HepG2 (cell line): ENCODE results near the gene CEP164. TPM values are rescaled to one million over a fixed set of nuclear protein-coding genes. Genes with fewer than 3 reads are reported as not detected.
A peak's percentile ranks its signal among the peaks of the same experiment; 100 is the strongest.

Experiments
- ATAC-seq: fragments of 200-7000 bp; cut with Tn5 transposase; 3 replicates; pipeline ENCODE4 v1.9.1; 2020; ENCODE audit warnings: mild to moderate bottlenecking, moderate library complexity
- BruUV-seq: library from RNA; stranded (reverse); fragments of 400-500 nt; replicated peaks from 2 replicates; lab custom pipeline; 2021; lab: Mats Ljungman, UMichigan
- CTCF ChIA-PET: fragments of 300-600 bp; formaldehyde crosslinking; extraction: SDS; loops from one replicate; lab custom pipeline; 2021; ENCODE audit warnings: low total read pairs, inconsistent platforms, low intra/inter-chr PET ratio; lab: Yijun Ruan, JAX
- POLR2A ChIA-PET: fragments of 350-600 bp; sonication (Branson Sonifier 250); formaldehyde crosslinking; loops from one replicate; lab custom pipeline; 2020; ENCODE audit warnings: antibody characterized with exemption, inconsistent platforms; lab: Yijun Ruan, JAX
- DNase-seq: peaks from one replicate; pipeline ENCODE4 v3.0.0-alpha.2; 2015; ENCODE audit warnings: low spot score
- FAIRE-seq: peaks from 3 replicates; lab custom pipeline; 2011; peaks lifted over from hg19 to GRCh38; lab: Jason Lieb, UNC
- H2AFZ ChIP-seq: one replicate; pipeline ENCODE4 v1.6.1; 2011; ENCODE audit warnings: low read length, inconsistent platforms
- H3K27ac ChIP-seq: fragments of 300-600 bp; 3 replicates; pipeline ENCODE4 v1.8.0; 2011; ENCODE audit warnings: mixed run types, mild to moderate bottlenecking, mixed read lengths, low read length, inconsistent platforms; ENCODE audit not compliant: insufficient read depth; ENCODE audit errors: extremely low read length
- H3K27me3 ChIP-seq, 2 experiments: fragments of 200-600 bp in 1 of 2; 2 replicates in 1 of 2; 3 replicates in 1 of 2; pipeline versions ENCODE4 v1.6.0 to v1.8.0; 2011; ENCODE audit warnings: low read length in 2 of 2, mild to moderate bottlenecking in 2 of 2, moderate library complexity in 2 of 2, inconsistent platforms in 1 of 2; ENCODE audit not compliant: insufficient read depth in 2 of 2, control insufficient read depth in 1 of 2
- H3K36me3 ChIP-seq, 2 experiments: fragments of 200-600 bp in 1 of 2; replicated peaks in 1 of 2; 2 replicates in 1 of 2; 3 replicates in 1 of 2; pipeline versions ENCODE4 v1.5.1 to v1.8.0; 2011; ENCODE audit warnings: low read length in 2 of 2, inconsistent platforms in 1 of 2; ENCODE audit not compliant: insufficient read depth in 2 of 2, control insufficient read depth in 1 of 2
- H3K4me1 ChIP-seq: 2 replicates; pipeline ENCODE4 v1.5.1; 2012; ENCODE audit warnings: low read length, inconsistent platforms; ENCODE audit not compliant: insufficient read depth
- H3K4me2 ChIP-seq: 2 replicates; pipeline ENCODE4 v1.6.0; 2011; ENCODE audit warnings: low read depth, low read length, inconsistent platforms
- H3K4me3 ChIP-seq, 3 experiments: fragments of 200-600 bp in 1 of 3; sonication (generic), shearing (Covaris generic) in 1 of 3; replicated peaks in 1 of 3; 2 replicates each; pipeline ENCODE4 v1.5.1; 2011 to 2016; ENCODE audit warnings: low read length in 3 of 3, inconsistent platforms in 2 of 3, low read depth in 2 of 3, mild to moderate bottlenecking in 2 of 3, control low read depth in 1 of 3, mixed read lengths in 1 of 3; ENCODE audit not compliant: insufficient read depth in 1 of 3
- H3K79me2 ChIP-seq: one replicate; pipeline ENCODE4 v1.6.1; 2011; ENCODE audit warnings: low read length, inconsistent platforms; ENCODE audit not compliant: insufficient read depth
- H3K9ac ChIP-seq: 2 replicates; pipeline ENCODE4 v1.6.0; 2011; ENCODE audit warnings: mild to moderate bottlenecking, low read depth, low read length, inconsistent platforms; ENCODE audit not compliant: insufficient read depth
- H3K9me3 ChIP-seq: 2 replicates; pipeline ENCODE4 v1.5.1; 2012; ENCODE audit warnings: mild to moderate bottlenecking, low read length
- H4K20me1 ChIP-seq: 2 replicates; pipeline ENCODE4 v1.6.0; 2011; ENCODE audit warnings: inconsistent platforms, mild to moderate bottlenecking, low read length, moderate library complexity; ENCODE audit not compliant: insufficient read depth
- ATRX ChIP-seq: sonication (generic); formaldehyde crosslinking; IDR thresholded peaks from 2 replicates; pipeline ENCODE4 v1.4.0; 2020; ENCODE audit warnings: missing genetic modification reagents, borderline replicate concordance
- BCL3 ChIP-seq: sonication (generic); formaldehyde crosslinking; IDR thresholded peaks from 2 replicates; pipeline ENCODE4 v1.5.1; 2020; ENCODE audit warnings: mild to moderate bottlenecking, missing genetic modification reagents, moderate library complexity
- CEBPG ChIP-seq: IDR thresholded peaks from 2 replicates; pipeline ENCODE4 v1.6.1; 2016
- GATAD2A ChIP-seq: IDR thresholded peaks from 2 replicates; pipeline ENCODE4 v1.6.1; 2016
- HNF4A ChIP-seq: sonication (generic); formaldehyde crosslinking; IDR thresholded peaks from 2 replicates; pipeline ENCODE4 v1.4.0; 2020; ENCODE audit warnings: missing genetic modification reagents
- MNT ChIP-seq: fragments of 450-650 bp; IDR thresholded peaks from 2 replicates; pipeline ENCODE4 v1.6.1; 2016
- POLR2AphosphoS5 ChIP-seq: IDR thresholded peaks from 2 replicates; pipeline ENCODE4 v1.6.1; 2012; ENCODE audit warnings: low read depth, low read length
- PRDM15 ChIP-seq: sonication (generic); formaldehyde crosslinking; IDR thresholded peaks from 2 replicates; pipeline ENCODE4 v1.4.0; 2020; ENCODE audit warnings: missing genetic modification reagents
- SALL2 ChIP-seq: sonication (generic); formaldehyde crosslinking; IDR thresholded peaks from 2 replicates; pipeline ENCODE4 v1.8.1; 2023; ENCODE audit warnings: mild to moderate bottlenecking, missing genetic modification reagents, inconsistent platforms
- STAT5B ChIP-seq: sonication (generic); formaldehyde crosslinking; IDR thresholded peaks from 2 replicates; pipeline ENCODE4 v1.4.0; 2020; ENCODE audit warnings: missing genetic modification reagents
- ZNF263 ChIP-seq: sonication (generic); formaldehyde crosslinking; IDR thresholded peaks from 2 replicates; pipeline ENCODE4 v1.4.0; 2020; ENCODE audit warnings: missing genetic modification reagents
- ZNF709 ChIP-seq: sonication (generic); formaldehyde crosslinking; IDR thresholded peaks from 2 replicates; pipeline ENCODE4 v1.5.0; 2020; ENCODE audit warnings: mild to moderate bottlenecking, missing genetic modification reagents
- ZNF773 ChIP-seq: sonication (generic); formaldehyde crosslinking; IDR thresholded peaks from 2 replicates; pipeline ENCODE4 v1.4.0; 2020; ENCODE audit warnings: missing genetic modification reagents, borderline replicate concordance
- WGBS: methylation state at CpG from one replicate; pipeline ENCODE4 v1.1.6; 2017; ENCODE audit warnings: low lambda C conversion rate; 5-methylcytosine and 5-hydroxymethylcytosine counted together
- in situ Hi-C: cut with HindIII; loops from 2 replicates; pipeline ENCODE4 v1.10.0; 2017; ENCODE audit warnings: low pct_unique_long_range_greater_than_20kb; ENCODE audit not compliant: extremely low pct_ligation_motif_present
- intact Hi-C: fragments of 100-400 bp; cut with micrococcal nuclease; formaldehyde crosslinking; loops from one replicate; pipeline ENCODE4 v1.10.0; 2022; ENCODE audit not compliant: unreplicated experiment
- polyA plus RNA-seq, 8 experiments: library from polyadenylated mRNA; depleted of rRNA in 3 of 8; stranded (reverse) in 7 of 8; unstranded in 1 of 8; fragments of >200 nt; fragmentation: Illumina TruSeq in 4 of 8; extraction: Trizol in 4 of 8; gene quantifications; 2 replicates each; pipeline versions ENCODE4 v1.2.1 to v1.2.3, GENCODE V29; 2011 to 2016; ENCODE audit warnings: low read depth in 4 of 8, missing spikeins in 1 of 8, mixed read lengths in 1 of 8; ENCODE audit not compliant: insufficient read depth in 1 of 8
- total RNA-seq, 5 experiments: library from RNA; depleted of rRNA; stranded (reverse); fragments of >200 nt; fragmentation: Illumina TruSeq; extraction: Trizol; gene quantifications; 2 replicates each; pipeline ENCODE4 v1.2.3, GENCODE V29; 2016; ENCODE audit warnings: low read depth in 1 of 5

The CEP164 gene
- total and polyA plus RNA-seq, 2 of the 13 experiments (the other 11 are each of a cell fraction or from before 2014, with no cell fraction given), result 11.4 to 15.2 TPM

GRCh38 chr11:117309310-117309709, 18.3 kb upstream of the CEP164 start:
- ChIA-PET POLR2A (interaction anchor here (0.8 to 1.5 kb wide), 3 partner anchors 9 to 10 kb away, joined by 3 to 5 read pairs (median 3); no protein-coding TSS in a partner anchor), CTCF (no interaction called here)
- Histone ChIP-seq H3K27ac (no peak overlapping the region), H3K9ac (no peak overlapping the region), H3K4me1 (peaks cover 32% of the 10 kb centered on the region), H4K20me1 (no peaks in the 10 kb centered on the region), H3K36me3 (no peaks in the 10 kb centered on the region), H3K4me2 (no peak overlapping the region), H2AFZ (no peak overlapping the region), H3K4me3 (no peak overlapping the region), H3K79me2 (no peaks in the 10 kb centered on the region), H3K9me3 (no peaks in the 10 kb centered on the region), H3K27me3 (no peaks in the 10 kb centered on the region; a peak in 1 of 5 replicates)
- FAIRE-seq, result no peak
- DNase-seq, result no peak
- TF ChIP-seq SALL2 (CRISPR knock-in tag), result no peak
- in situ Hi-C loops (no loop called here), intact Hi-C loops (no loop called here)
- no TSS peak for BruUV-seq
- WGBS, result 96% methylated on average over 7 of the region's 7 CpGs
- ATAC-seq, result no peak

GRCh38 chr11:117313091-117313490, 14.6 kb upstream of the CEP164 start:
- ATAC-seq (no peak), DNase-seq (no peak), FAIRE-seq (no peak)
- Histone ChIP-seq H4K20me1 (no peaks in the 10 kb centered on the region), H3K9ac (no peak overlapping the region), H3K4me1 (peaks cover 46% of the 10 kb centered on the region), H3K4me2 (peak overlapping the region; percentile 39), H3K27ac (peak overlapping the region; percentile 45), H3K27me3 (no peaks in the 10 kb centered on the region; a peak in 2 of 5 replicates), H2AFZ (no peak overlapping the region), H3K9me3 (no peaks in the 10 kb centered on the region), H3K4me3 (no peak overlapping the region), H3K36me3 (no peaks in the 10 kb centered on the region), H3K79me2 (peaks cover 4% of the 10 kb centered on the region)
- ChIA-PET POLR2A (interaction anchor here (1.0 to 5.8 kb wide), 2 partner anchors 11 to 15 kb away, joined by 3 to 62 read pairs; partner anchors contain the start of gene CEP164), CTCF (no interaction called here)
- 34% methylated on average over 5 of the region's 5 CpGs for WGBS
- no TSS peak for BruUV-seq
- in situ Hi-C loops (no loop called here), intact Hi-C loops (no loop called here)
- TF ChIP-seq ZNF773 (no peak), ZNF263 (CRISPR knock-in tag) (0 out of 2 replicates have a peak, but pooled peaks have one; percentile 32), CEBPG (peak; percentile 54), HNF4A (CRISPR knock-in tag) (peak; percentile 36), ATRX (CRISPR knock-in tag) (no peak), GATAD2A (no peak), ZNF709 (CRISPR knock-in tag) (0 out of 2 replicates have a peak, but pooled peaks have one; percentile 9), MNT (no peak), PRDM15 (no peak), POLR2AphosphoS5 (no peak), STAT5B (CRISPR knock-in tag) (no peak), BCL3 (CRISPR knock-in tag) (no peak)
